Activated T-helper 17 cell treated with anti-CD3 and anti-CD28 coated beads, Interleukin-2, amount 50 U/mL, for 72 hours (primary cell): ENCODE data around the gene TAF6L. TPM values are rescaled to one million over a fixed set of nuclear protein-coding genes. Genes with fewer than 3 reads are reported as not detected.

ENCODE experiments used
- total RNA-seq, 2 donors: library from RNA; stranded (reverse); gene quantifications; one replicate each; pipeline ENCODE4 v1.2.3, GENCODE V29; 2022

The TAF6L gene
- total RNA-seq, 2 donors from 2014 or later, result 14.1 to 27.5 TPM

Other genes with a start within 250 kb of the TAF6L start
- 100 to 1,000 TPM; 155 to 336 TPM for gene AHNAK, start 224.6 kb upstream of the TAF6L start, total RNA-seq
- gene EEF1G, start 197.5 kb upstream of the TAF6L start, total RNA-seq, result 1,000 to 10,000 TPM; 1,690 to 1,865 TPM
- 10 to 100 TPM; 23.8 to 25.7 TPM for gene TUT1, start 179.9 kb upstream of the TAF6L start, total RNA-seq
- 100 to 1,000 TPM; 142 to 198 TPM for gene MTA2, start 169.5 kb upstream of the TAF6L start, total RNA-seq
- 100 to 1,000 TPM; 122 to 130 TPM for gene EML3, start 158.6 kb upstream of the TAF6L start, total RNA-seq
- 1 to 10 TPM; 2.0 to 3.0 TPM for gene ROM1, start 158.1 kb upstream of the TAF6L start, total RNA-seq
- gene B3GAT3, start 149.4 kb upstream of the TAF6L start, total RNA-seq, result 10 to 100 TPM; 60.5 to 71.9 TPM
- gene GANAB, start 124.8 kb upstream of the TAF6L start, total RNA-seq, result 100 to 1,000 TPM; 226 to 266 TPM
- 10 to 100 TPM; 26.5 to 27.8 TPM for gene INTS5, start 118.1 kb upstream of the TAF6L start, total RNA-seq
- 10 to 100 TPM; 65.0 to 89.6 TPM for gene C11orf98, start 106.2 kb upstream of the TAF6L start, total RNA-seq
- 10 to 100 TPM; 23.6 TPM for gene CSKMT, start 106.1 kb upstream of the TAF6L start, total RNA-seq
- 1 to 10 TPM; 2.5 to 2.7 TPM for gene UQCC3, start 99.7 kb upstream of the TAF6L start, total RNA-seq
- gene LBHD1, start 99.1 kb upstream of the TAF6L start, total RNA-seq, result 10 to 100 TPM; 27.0 to 28.5 TPM
- gene UBXN1, start 92.3 kb upstream of the TAF6L start, total RNA-seq, result 10 to 100 TPM; 70.7 to 93.4 TPM
- gene LRRN4CL, start 81.9 kb upstream of the TAF6L start, total RNA-seq, result under 1 TPM; 0.45 to 0.56 TPM
- 10 to 100 TPM; 31.1 to 39.2 TPM for gene BSCL2, start 64.0 kb upstream of the TAF6L start, total RNA-seq
- gene GNG3, start 63.7 kb upstream of the TAF6L start, total RNA-seq, result not detected
- 10 to 100 TPM; 54.0 to 60.1 TPM for gene HNRNPUL2, start 43.9 kb upstream of the TAF6L start, total RNA-seq
- 10 to 100 TPM; 49.9 to 56.2 TPM for gene TTC9C, start 42.9 kb upstream of the TAF6L start, total RNA-seq
- 10 to 100 TPM; 12.8 to 13.9 TPM for gene ZBTB3, start 17.2 kb upstream of the TAF6L start, total RNA-seq
- 100 to 1,000 TPM in 1 of 2 donors, 10 to 100 TPM in 1; 92.0 to 114 TPM for gene POLR2G, start 9.8 kb upstream of the TAF6L start, total RNA-seq
- 10 to 100 TPM; 18.6 to 20.9 TPM for gene TMEM179B, start 16.0 kb downstream of the TAF6L start, total RNA-seq
- 10 to 100 TPM in 1 of 2 donors, 1 to 10 TPM in 1; 6.2 to 16.2 TPM for gene TMEM223, start 20.6 kb downstream of the TAF6L start, total RNA-seq
- 100 to 1,000 TPM in 1 of 2 donors, 10 to 100 TPM in 1; 85.8 to 115 TPM for gene NXF1, start 34.0 kb downstream of the TAF6L start, total RNA-seq
- 10 to 100 TPM; 23.4 to 32.0 TPM for gene STX5, start 60.7 kb downstream of the TAF6L start, total RNA-seq
- gene TEX54, start 61.4 kb downstream of the TAF6L start, total RNA-seq, result under 1 TPM; 0.82 TPM
- gene WDR74, start 68.2 kb downstream of the TAF6L start, total RNA-seq, result 100 to 1,000 TPM in 1 of 2 donors, 10 to 100 TPM in 1; 70.3 to 104 TPM
- gene SLC3A2, start 109.5 kb downstream of the TAF6L start, total RNA-seq, result 100 to 1,000 TPM; 176 to 287 TPM
- not detected for gene CHRM1, start 150.0 kb downstream of the TAF6L start, total RNA-seq
- not detected for gene SLC22A6, start 213.6 kb downstream of the TAF6L start, total RNA-seq
- not detected for gene SLC22A8, start 244.4 kb downstream of the TAF6L start, total RNA-seq